ENCODE data around the gene SLC35B1.
"Not testable (repeated sequence)": the region's sequence is repeated elsewhere in the genome, so short reads cannot be mapped to it uniquely, and the experiment has no call there.

SLC35B1 gene

GRCh38 chr17:49688848-49689247 is 18.9 kb downstream of the SLC35B1 start:
- no peak for DNase-seq (ENCODE audit: low read depth in 1 of 2, low spot score in 1 of 2)
- no peak for TF ChIP-seq JUND (IDR thresholded peaks at IDR 0.05; ENCODE audit: low read depth)
- in situ Hi-C loops (cut with HindIII; ENCODE audit: low pct_unique_long_range_greater_than_20kb, low sequenced_read_pairs), result no loop called here

- peak in 1 of 2 experiments; percentile 44 for DNase-seq (ENCODE audit: low read depth in 1 of 2, low spot score in 1 of 2)
- in situ Hi-C loops (cut with HindIII; ENCODE audit: low pct_unique_long_range_greater_than_20kb, low sequenced_read_pairs), result no loop called here
- no peak for TF ChIP-seq JUND (IDR thresholded peaks at IDR 0.05; ENCODE audit: low read depth)
Measured at GRCh38 chr17:49687878-49688491, 19.8 kb downstream of the SLC35B1 start.

DNA sequence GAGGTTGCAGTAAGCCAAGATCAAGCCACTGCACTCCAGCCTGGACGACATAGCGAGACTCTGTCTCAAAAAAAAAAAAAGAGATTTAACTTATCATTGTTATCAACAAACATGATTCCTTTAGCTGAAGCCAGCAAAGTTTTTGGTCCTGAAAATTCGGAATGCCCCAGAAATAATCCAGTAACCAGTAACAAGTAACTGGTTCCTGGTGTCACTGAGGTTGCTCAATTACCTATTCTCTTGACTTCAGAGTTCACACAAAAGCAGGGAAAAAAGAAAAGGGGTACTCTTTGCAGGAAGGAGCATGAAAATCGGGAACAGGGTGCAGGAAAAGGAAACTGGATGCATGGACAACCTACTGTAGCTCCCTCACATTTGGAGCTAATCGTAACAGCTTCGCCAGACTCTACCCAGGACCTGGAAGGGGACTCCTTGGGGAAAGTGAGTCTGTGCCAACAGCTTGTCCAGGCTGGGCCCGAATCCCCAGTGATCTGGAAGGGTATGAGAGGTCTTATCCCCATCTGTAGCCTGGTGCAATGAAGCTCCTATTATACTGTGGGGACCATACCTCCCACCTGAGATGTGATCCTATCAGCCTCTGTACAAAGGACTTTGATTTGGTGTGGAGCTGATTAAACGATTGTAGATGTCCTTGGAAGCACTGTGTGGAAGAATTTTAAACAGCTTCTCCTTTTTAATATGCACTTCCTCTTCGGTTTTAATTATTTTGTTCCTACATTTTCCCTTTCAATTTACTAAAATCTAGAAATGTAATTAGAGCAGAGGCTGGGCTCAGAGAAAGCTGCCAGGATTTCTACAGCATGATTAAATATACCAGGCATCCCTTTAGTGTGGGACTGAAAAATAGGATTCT is 26.4 kb downstream of the SLC35B1 start:
- no peak for TF ChIP-seq JUND (IDR thresholded peaks at IDR 0.05; ENCODE audit: low read depth)
- no peak for DNase-seq (ENCODE audit: low read depth in 1 of 2, low spot score in 1 of 2)
- in situ Hi-C loops (cut with HindIII; ENCODE audit: low pct_unique_long_range_greater_than_20kb, low sequenced_read_pairs), result no loop called here

DNA sequence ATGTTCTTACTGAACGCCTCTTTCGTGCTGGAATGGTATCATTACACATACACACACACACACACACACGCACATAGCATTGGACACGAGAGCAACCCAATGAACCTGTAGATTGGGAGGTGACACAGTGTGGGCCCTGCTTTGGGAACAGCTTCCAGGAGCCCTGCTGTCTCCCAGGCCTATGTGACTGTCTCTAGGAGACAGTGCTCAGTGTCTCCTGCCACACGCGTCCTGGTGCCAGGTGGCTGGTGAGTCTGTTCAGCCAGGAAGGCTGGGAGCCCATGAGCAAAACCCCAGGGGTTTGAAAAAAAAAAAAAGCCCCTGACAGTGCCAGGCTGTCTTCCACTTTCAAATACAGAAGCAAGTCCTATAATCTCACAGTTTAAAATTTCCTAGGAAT is 27.4 kb downstream of the SLC35B1 start:
- no peak for DNase-seq (ENCODE audit: low read depth in 1 of 2, low spot score in 1 of 2)
- no peak for TF ChIP-seq JUND (IDR thresholded peaks at IDR 0.05; ENCODE audit: low read depth)
- in situ Hi-C loops (cut with HindIII; ENCODE audit: low pct_unique_long_range_greater_than_20kb, low sequenced_read_pairs), result no loop called here

DNA sequence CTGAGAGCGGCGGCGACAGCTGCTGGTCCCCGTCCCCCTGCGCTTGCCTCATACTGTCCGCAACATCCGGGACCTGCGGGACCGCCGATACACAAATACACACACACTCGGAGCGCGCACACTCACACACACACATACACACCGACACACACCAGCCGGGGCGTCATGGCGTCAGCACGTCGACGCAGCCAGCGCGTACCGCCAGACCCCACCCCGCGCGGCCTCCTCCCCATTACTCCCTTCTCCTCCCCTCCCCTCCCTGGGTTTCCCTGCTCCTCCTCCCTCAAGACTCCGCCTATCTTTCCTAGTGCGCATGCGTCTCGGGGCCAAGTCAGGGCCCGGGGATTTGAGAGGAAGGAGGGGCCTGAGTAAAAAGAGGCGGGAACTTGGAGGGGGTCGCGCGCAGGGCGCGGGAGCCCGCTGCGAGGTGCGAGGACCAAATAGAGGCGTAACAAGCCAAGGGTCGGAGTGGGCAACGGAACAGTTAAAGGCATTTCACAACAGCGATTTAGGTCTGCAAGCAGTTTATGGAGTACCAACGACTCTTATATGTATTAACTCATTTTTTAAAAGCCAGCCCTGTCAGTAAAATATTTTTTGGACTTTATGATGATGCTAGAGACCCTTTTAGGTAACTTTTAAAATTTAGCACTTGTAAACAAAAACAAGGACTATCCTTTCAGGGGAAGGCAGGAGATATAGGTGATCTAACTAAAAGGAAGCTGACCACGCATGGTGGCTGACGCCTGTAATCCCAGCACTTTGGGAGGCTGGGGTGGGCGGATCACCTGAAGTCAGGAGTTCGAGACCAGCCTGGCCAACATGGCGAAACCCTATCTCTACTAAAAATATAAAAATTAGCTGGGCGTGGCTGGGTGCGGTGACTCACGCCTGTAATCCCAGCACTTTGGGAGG is 29.6 kb downstream of the SLC35B1 start, which contains the start of gene SPOP:
SPOP (minus strand) TSS at position 165 of the 915 bp plus-strand sequence. CDS start 55,287 bp downstream, outside the sequence.
- no peak for TF ChIP-seq JUND (IDR thresholded peaks at IDR 0.05; ENCODE audit: low read depth)
- in situ Hi-C loops (cut with HindIII; ENCODE audit: low pct_unique_long_range_greater_than_20kb, low sequenced_read_pairs), result no loop called here
- peak; percentile 94 to 100 for DNase-seq (ENCODE audit: low read depth in 1 of 2, low spot score in 1 of 2)

DNA sequence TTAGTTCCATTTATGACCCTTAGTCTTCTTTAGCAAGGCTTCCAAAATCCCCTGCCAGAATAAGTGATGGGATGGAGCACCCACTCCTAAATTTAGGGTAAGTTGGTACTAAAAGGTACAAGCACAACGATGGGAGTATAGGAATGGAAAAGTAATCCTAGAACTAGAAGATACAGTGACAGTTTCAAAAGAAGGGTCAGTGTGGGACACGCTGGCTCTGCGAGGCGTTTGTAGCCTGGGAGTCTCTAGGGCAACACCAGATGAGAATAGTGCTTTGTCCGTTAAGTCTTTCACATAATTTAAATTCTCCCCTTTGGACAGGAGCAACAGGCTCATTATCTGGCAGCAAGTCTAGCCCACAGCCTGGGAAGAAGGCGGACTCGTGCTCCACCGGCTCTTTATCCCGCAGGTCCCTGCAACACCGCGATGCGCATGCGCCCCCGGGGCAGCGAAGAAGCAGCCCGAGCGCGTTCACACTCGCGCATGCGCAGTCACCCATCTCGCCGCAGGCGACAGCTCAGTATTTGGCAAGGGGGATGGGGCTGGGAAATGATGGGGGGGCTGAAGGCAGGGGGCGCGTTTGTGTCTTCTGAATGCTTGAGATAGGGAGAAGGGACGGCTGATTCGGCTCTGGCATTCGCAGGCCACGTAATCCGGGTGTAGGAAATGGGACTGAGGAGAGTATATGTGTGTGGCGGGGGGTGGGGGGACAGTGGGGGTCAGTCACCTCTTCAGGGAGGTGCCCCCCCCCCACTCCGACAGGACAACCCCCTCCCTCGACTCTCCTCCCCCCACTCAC is 30.4 kb downstream of the SLC35B1 start:
- in situ Hi-C loops (cut with HindIII; ENCODE audit: low pct_unique_long_range_greater_than_20kb, low sequenced_read_pairs), result no loop called here
- TF ChIP-seq JUND (IDR thresholded peaks at IDR 0.05; ENCODE audit: low read depth), result no peak
- peak; percentile 94 to 96 for DNase-seq (ENCODE audit: low read depth in 1 of 2, low spot score in 1 of 2)

DNA sequence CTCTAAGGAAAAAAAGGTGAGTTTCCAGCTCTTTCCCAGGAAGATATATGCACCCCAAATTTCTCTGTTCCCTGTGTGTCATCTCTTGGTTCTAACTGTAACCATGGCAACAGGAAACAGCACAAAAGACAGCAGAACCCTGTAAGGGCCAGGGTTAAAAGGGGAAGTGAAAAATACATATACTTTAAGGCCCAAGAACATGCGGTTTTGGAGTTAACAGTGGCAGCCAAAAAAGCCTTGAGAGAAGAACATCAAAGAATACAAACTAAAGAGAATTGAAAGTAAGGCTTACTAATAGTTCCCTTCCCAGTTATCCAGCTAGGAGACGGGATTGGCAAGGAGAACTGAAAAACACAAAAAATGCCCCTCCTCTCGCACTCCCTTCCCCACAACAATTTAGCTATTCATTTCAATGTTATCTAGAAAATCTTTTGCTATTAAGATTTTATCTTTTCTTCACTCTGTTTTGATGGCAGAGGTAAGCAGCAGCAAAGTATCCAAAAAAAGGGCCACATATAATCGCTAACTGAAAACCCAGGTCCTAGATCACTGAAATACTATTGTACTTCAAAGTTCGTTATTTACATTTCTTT is 31.4 kb downstream of the SLC35B1 start:
- in situ Hi-C loops (cut with HindIII; ENCODE audit: low pct_unique_long_range_greater_than_20kb, low sequenced_read_pairs), result no loop called here
- no peak for TF ChIP-seq JUND (IDR thresholded peaks at IDR 0.05; ENCODE audit: low read depth)
- DNase-seq (ENCODE audit: low read depth in 1 of 2, low spot score in 1 of 2), result no peak

GRCh38 chr17:49674507-49674906 is 33.3 kb downstream of the SLC35B1 start:
- no peak for TF ChIP-seq JUND (IDR thresholded peaks at IDR 0.05; ENCODE audit: low read depth)
- in situ Hi-C loops (cut with HindIII; ENCODE audit: low pct_unique_long_range_greater_than_20kb, low sequenced_read_pairs), result no loop called here
- DNase-seq (ENCODE audit: low read depth in 1 of 2, low spot score in 1 of 2), result no peak

DNA sequence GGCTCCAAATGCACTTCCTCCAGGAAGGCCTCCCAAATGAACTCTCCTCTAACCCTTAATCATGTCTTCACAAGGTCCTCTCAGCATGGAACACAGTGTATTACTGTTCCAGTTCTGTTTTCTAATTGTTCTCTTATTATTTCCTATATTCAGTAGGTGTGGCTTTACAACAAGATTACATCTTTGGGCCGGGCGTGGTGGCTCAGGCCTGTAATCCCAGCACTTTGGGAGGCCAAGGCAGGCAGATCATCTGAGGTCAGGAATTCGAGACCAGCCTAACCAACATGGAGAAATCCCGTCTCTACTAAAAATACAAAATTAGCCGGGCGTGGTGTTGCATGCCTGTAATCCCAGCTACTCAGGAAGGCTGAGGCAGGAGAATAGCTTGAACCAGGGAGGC is 34.1 kb downstream of the SLC35B1 start:
- in situ Hi-C loops (cut with HindIII; ENCODE audit: low pct_unique_long_range_greater_than_20kb, low sequenced_read_pairs); DNase-seq (ENCODE audit: low read depth in 1 of 2, low spot score in 1 of 2): not testable (repeated sequence)

- DNase-seq (ENCODE audit: low read depth in 1 of 2, low spot score in 1 of 2), result no peak
- in situ Hi-C loops (cut with HindIII; ENCODE audit: low pct_unique_long_range_greater_than_20kb, low sequenced_read_pairs), result no loop called here
- no peak for TF ChIP-seq JUND (IDR thresholded peaks at IDR 0.05; ENCODE audit: low read depth)
Measured at GRCh38 chr17:49670641-49671040, 37.1 kb downstream of the SLC35B1 start.

DNA sequence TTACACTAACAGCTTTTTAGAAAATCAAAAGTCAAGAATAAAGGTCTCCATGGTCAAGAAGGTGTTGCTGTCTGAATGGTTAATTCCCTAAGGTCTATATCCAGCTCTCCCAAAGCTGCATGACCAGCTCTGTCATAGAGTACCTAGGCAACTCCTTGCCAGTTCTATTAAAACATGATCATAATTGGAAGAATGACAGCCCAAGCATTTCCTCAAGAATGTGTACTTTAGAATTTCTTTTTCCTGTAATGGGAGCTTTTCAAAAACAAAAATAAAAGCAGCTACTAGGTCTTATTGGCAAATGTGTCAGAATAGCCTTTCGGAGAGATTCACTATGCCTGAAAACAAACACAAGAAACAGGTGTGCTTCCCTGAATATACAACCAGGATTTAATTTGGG is 37.8 kb downstream of the SLC35B1 start:
- no peak for TF ChIP-seq JUND (IDR thresholded peaks at IDR 0.05; ENCODE audit: low read depth)
- in situ Hi-C loops (cut with HindIII; ENCODE audit: low pct_unique_long_range_greater_than_20kb, low sequenced_read_pairs), result no loop called here
- no peak for DNase-seq (ENCODE audit: low read depth in 1 of 2, low spot score in 1 of 2)
